ENCODE measurements around the gene LEFTY2.

Gene LEFTY2

GRCh38 chr1:225961659-225962439 is 20.8 kb upstream of the LEFTY2 start:
- Histone ChIP-seq H3K9ac (ENCODE audit: low read length) (no peak overlapping the region), H3K4me2 (ENCODE audit: low read length) (0 out of 2 replicates have a peak overlapping the region, but pooled peaks have one; percentile 30), H3K4me3 (ENCODE audit: low read depth, low read length, poor library complexity, severe bottlenecking) (no peak overlapping the region), H3K9me3 (ENCODE audit: low read length) (no peaks in the 10 kb centered on the region), H3K27ac (ENCODE audit: low read depth, low read length, poor library complexity, severe bottlenecking) (no peak overlapping the region), H3K4me1 (ENCODE audit: insufficient read depth, low read length, severe bottlenecking) (no peaks in the 10 kb centered on the region), H3K36me3 (ENCODE audit: insufficient read depth, low read length) (no peaks in the 10 kb centered on the region), H3F3A (ENCODE audit: insufficient read depth, low read length) (no peaks in the 10 kb centered on the region), H2AFZ (ENCODE audit: low read length) (no peak overlapping the region), H3K27me3 (ENCODE audit: insufficient read depth, low read length) (no peaks in the 10 kb centered on the region), H3K9me2 (ENCODE audit: low read depth, low read length) (no peaks in the 10 kb centered on the region), H3K79me2 (ENCODE audit: insufficient read depth, low read length) (no peaks in the 10 kb centered on the region), H4K20me1 (ENCODE audit: insufficient read depth, low read length) (no peaks in the 10 kb centered on the region)
- no peak for TF ChIP-seq CTCF (IDR thresholded peaks at IDR 0.05; ENCODE audit: low read length)
- TF ChIP-seq EZH2 (IDR thresholded peaks at IDR 0.05; ENCODE audit: borderline replicate concordance, low read length) = no peak

GRCh38 chr1:225958041-225958440 is 17.0 kb upstream of the LEFTY2 start:
- no peaks in the 10 kb centered on the region for H3K9me3 ChIP-seq (ENCODE audit: low read length)

GRCh38 chr1:225954753-225955152 is 13.7 kb upstream of the LEFTY2 start:
- H3K79me2 ChIP-seq (ENCODE audit: insufficient read depth, low read length) = no peaks in the 10 kb centered on the region
- no peak overlapping the region for H2AFZ ChIP-seq (ENCODE audit: low read length)
- H3K27ac ChIP-seq (ENCODE audit: low read depth, low read length, poor library complexity, severe bottlenecking) = no peak overlapping the region
- H4K20me1 ChIP-seq (ENCODE audit: insufficient read depth, low read length) = no peaks in the 10 kb centered on the region
- H3K9me3 ChIP-seq (ENCODE audit: low read length) = no peaks in the 10 kb centered on the region
- no peaks in the 10 kb centered on the region for H3K9me2 ChIP-seq (ENCODE audit: low read depth, low read length)
- no peaks in the 10 kb centered on the region for H3K27me3 ChIP-seq (ENCODE audit: insufficient read depth, low read length)
- no peak for TF ChIP-seq CTCF (IDR thresholded peaks at IDR 0.05; ENCODE audit: low read length)
- no peak for TF ChIP-seq EZH2 (IDR thresholded peaks at IDR 0.05; ENCODE audit: borderline replicate concordance, low read length)
- H3F3A ChIP-seq (ENCODE audit: insufficient read depth, low read length) = no peaks in the 10 kb centered on the region
- no peak overlapping the region for H3K9ac ChIP-seq (ENCODE audit: low read length)
- H3K36me3 ChIP-seq (ENCODE audit: insufficient read depth, low read length) = no peaks in the 10 kb centered on the region
- no peak overlapping the region for H3K4me3 ChIP-seq (ENCODE audit: low read depth, low read length, poor library complexity, severe bottlenecking)
- no peak overlapping the region for H3K4me2 ChIP-seq (ENCODE audit: low read length)
- no peaks in the 10 kb centered on the region for H3K4me1 ChIP-seq (ENCODE audit: insufficient read depth, low read length, severe bottlenecking)

More at GRCh38 chr1:225958041-225958440, 17.0 kb upstream of the LEFTY2 start:
- no peak for TF ChIP-seq CTCF (IDR thresholded peaks at IDR 0.05; ENCODE audit: low read length)
- no peak for TF ChIP-seq EZH2 (IDR thresholded peaks at IDR 0.05; ENCODE audit: borderline replicate concordance, low read length)
- Histone ChIP-seq H2AFZ (ENCODE audit: low read length) (no peak overlapping the region), H3K79me2 (ENCODE audit: insufficient read depth, low read length) (no peaks in the 10 kb centered on the region), H3K4me1 (ENCODE audit: insufficient read depth, low read length, severe bottlenecking) (no peaks in the 10 kb centered on the region), H3F3A (ENCODE audit: insufficient read depth, low read length) (no peaks in the 10 kb centered on the region), H3K27me3 (ENCODE audit: insufficient read depth, low read length) (no peaks in the 10 kb centered on the region), H3K27ac (ENCODE audit: low read depth, low read length, poor library complexity, severe bottlenecking) (no peak overlapping the region), H3K4me3 (ENCODE audit: low read depth, low read length, poor library complexity, severe bottlenecking) (no peak overlapping the region), H3K4me2 (ENCODE audit: low read length) (no peak overlapping the region), H3K36me3 (ENCODE audit: insufficient read depth, low read length) (no peaks in the 10 kb centered on the region), H3K9ac (ENCODE audit: low read length) (no peak overlapping the region), H3K9me2 (ENCODE audit: low read depth, low read length) (no peaks in the 10 kb centered on the region), H4K20me1 (ENCODE audit: insufficient read depth, low read length) (no peaks in the 10 kb centered on the region)

All from OCI-LY1 (cell line).